ENCODE measurements around the gene CUBN. TPM values are rescaled to one million over a fixed set of nuclear protein-coding genes. Genes with fewer than 3 reads are reported as not detected.
A peak's percentile ranks its signal among the peaks of the same experiment; 100 is the strongest.

Gene CUBN
- total RNA-seq, 3 donors from 2014 or later = 0.31 to 1.9 (median 0.38) TPM

DNA sequence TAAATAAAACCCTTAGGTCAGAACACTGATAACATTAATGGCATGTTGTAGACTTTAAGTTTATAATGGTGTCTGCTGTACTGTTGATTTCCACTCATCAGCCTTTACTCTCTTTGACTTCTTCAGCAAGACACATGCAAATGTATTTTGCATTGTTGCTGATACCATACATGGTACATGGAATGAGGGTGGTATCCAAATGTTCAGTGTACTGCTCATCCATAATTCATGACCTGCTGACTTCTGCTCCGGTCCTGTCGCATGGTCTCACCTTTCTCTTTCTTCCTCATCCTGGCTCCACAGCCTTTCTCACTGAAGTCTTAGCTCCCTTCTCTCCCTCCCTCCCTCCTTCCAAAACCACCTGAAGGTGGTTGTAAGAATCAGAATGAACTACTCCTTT lies 4.7 kb upstream of the CUBN start:
- TF ChIP-seq, protein P1, sequence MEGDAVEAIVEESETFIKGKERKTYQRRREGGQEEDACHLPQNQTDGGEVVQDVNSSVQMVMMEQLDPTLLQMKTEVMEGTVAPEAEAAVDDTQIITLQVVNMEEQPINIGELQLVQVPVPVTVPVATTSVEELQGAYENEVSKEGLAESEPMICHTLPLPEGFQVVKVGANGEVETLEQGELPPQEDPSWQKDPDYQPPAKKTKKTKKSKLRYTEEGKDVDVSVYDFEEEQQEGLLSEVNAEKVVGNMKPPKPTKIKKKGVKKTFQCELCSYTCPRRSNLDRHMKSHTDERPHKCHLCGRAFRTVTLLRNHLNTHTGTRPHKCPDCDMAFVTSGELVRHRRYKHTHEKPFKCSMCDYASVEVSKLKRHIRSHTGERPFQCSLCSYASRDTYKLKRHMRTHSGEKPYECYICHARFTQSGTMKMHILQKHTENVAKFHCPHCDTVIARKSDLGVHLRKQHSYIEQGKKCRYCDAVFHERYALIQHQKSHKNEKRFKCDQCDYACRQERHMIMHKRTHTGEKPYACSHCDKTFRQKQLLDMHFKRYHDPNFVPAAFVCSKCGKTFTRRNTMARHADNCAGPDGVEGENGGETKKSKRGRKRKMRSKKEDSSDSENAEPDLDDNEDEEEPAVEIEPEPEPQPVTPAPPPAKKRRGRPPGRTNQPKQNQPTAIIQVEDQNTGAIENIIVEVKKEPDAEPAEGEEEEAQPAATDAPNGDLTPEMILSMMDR (IDR thresholded peaks at IDR 0.05) = no peak
- intact Hi-C loops (cut with DNase I, micrococcal nuclease) = no loop called here
- Histone ChIP-seq H3K9me3 (no peaks in the 10 kb centered on the region), H3K4me3 (no peak overlapping the region), H3K4me1 (ENCODE audit: low read depth) (peaks cover 3% of the 10 kb centered on the region), H3K36me3 (ENCODE audit: low read depth) (no peaks in the 10 kb centered on the region)
- ATAC-seq (no peak), DNase-seq (no peak)

DNA sequence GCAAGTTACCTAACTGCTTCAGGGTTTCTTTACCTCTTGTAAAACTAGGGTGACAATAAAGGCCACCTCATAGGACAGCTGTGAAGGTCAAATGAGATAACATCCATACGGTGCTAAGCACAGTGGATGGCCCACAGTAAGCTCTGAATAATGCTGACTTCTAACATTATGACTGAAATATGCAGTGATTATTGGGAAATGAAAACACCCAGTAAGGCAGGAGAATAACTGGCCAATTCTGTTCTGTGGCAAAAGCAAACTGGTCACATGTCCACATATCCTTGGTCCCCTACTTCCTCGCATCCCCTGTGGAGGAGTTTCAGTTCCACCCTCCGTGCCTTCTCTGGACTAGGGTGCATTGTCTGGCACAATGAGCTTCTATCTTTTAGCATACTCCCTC lies 1.4 kb downstream of the CUBN start:
- TF ChIP-seq, protein P1 (IDR thresholded peaks at IDR 0.05) = no peak
- no peaks in the 10 kb centered on the region for H3K9me3 ChIP-seq
- ATAC-seq (peak; percentile 15), DNase-seq (no peak)
- H3K4me1 ChIP-seq (ENCODE audit: low read depth) = no peaks in the 10 kb centered on the region
- intact Hi-C loops (cut with DNase I, micrococcal nuclease) = no loop called here
- H3K36me3 ChIP-seq (ENCODE audit: low read depth) = no peaks in the 10 kb centered on the region
- no peak overlapping the region for H3K4me3 ChIP-seq

- ATAC-seq = no peak
- Histone ChIP-seq H3K36me3 (ENCODE audit: low read depth) (no peaks in the 10 kb centered on the region), H3K4me3 (no peak overlapping the region), H3K9me3 (no peaks in the 10 kb centered on the region), H3K4me1 (ENCODE audit: low read depth) (no peaks in the 10 kb centered on the region)
- DNase-seq = no peak
- intact Hi-C loops (cut with DNase I, micrococcal nuclease) = no loop called here
- TF ChIP-seq, protein P1 (IDR thresholded peaks at IDR 0.05) = no peak
Observed at GRCh38 chr10:17126327-17126726, 3.3 kb downstream of the CUBN start.

DNA sequence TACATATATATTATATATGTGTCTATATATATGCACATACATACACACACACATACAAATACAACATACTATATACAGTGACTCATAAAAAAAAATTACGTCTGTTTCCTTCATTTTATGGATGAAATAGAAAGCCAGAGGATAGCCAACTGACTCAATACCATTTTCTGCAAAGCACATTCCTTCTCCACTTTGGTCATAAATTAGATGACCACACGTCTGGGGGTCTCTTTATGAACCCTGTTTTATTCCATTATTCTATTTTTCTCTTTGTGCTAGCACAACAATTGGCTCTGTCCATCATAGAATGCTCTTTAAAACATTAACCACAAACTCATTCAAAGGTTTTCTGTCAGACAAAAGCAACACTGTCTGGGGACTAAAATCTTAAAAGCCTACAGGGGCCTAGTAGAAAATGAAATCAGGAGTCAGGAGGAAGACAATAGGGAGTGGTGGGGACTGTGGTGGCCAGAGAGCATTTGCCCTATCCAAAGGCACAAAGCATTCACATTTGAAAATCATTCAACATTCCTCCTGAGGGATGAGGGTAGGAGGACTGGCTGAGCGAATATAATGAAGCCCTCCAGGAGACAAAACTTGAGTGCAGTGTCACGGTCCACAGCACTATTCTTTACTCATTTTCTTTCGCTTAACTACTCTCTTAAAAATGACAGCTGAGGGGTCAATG lies 4.3 kb downstream of the CUBN start:
- ATAC-seq (no peak), DNase-seq (no peak)
- intact Hi-C loops (cut with DNase I, micrococcal nuclease) = no loop called here
- TF ChIP-seq, protein P1 (IDR thresholded peaks at IDR 0.05) = no peak
- H3K4me3 ChIP-seq = no peak overlapping the region
- no peaks in the 10 kb centered on the region for H3K9me3 ChIP-seq
- H3K4me1 ChIP-seq (ENCODE audit: low read depth) = no peaks in the 10 kb centered on the region
- H3K36me3 ChIP-seq (ENCODE audit: low read depth) = no peaks in the 10 kb centered on the region

- intact Hi-C loops (cut with DNase I, micrococcal nuclease) = no loop called here
- ATAC-seq (no peak), DNase-seq (no peak)
- no peaks in the 10 kb centered on the region for H3K36me3 ChIP-seq (ENCODE audit: low read depth)
- TF ChIP-seq, protein P1 (IDR thresholded peaks at IDR 0.05) = no peak
- no peaks in the 10 kb centered on the region for H3K4me1 ChIP-seq (ENCODE audit: low read depth)
- no peak overlapping the region for H3K4me3 ChIP-seq
- no peaks in the 10 kb centered on the region for H3K9me3 ChIP-seq
Observed at GRCh38 chr10:17123961-17124360, 5.7 kb downstream of the CUBN start.

All from mucosa of descending colon (tissue), 3 donors.